OCI-LY7 (cell line): ENCODE measurements around the gene DTWD2. TPM values are rescaled to one million over a fixed set of nuclear protein-coding genes. Genes with fewer than 3 reads are reported as not detected.
"Not testable (repeated sequence)": the region's sequence is repeated elsewhere in the genome, so short reads cannot be mapped to it uniquely, and the experiment has no call there.

ENCODE experiments used
- BruUV-seq: library from RNA; stranded (reverse); fragments of 400-500 nt; replicated peaks from 2 replicates; lab custom pipeline; 2021; lab: Mats Ljungman, UMichigan
- CTCF ChIA-PET: fragments of 300-600 bp; sonication (Branson Sonifier 250); formaldehyde crosslinking; loops from one replicate; lab custom pipeline; 2022; ENCODE audit warnings: antibody characterized with exemption; ENCODE audit not compliant: unreplicated experiment; lab: Charles Lee
- POLR2A ChIA-PET: fragments of 300-600 bp; sonication (Branson Sonifier 250); formaldehyde crosslinking; loops from one replicate; lab custom pipeline; 2022; ENCODE audit warnings: antibody characterized with exemption; lab: Charles Lee
- DNase-seq: peaks from one replicate; pipeline ENCODE4 v3.0.0-alpha.2; 2015; ENCODE audit warnings: low spot score
- H2AFZ ChIP-seq: fragments of 200-600 bp; sonication (generic), shearing (Covaris generic); 2 replicates; pipeline ENCODE4 v1.6.1; 2014; ENCODE audit warnings: mild to moderate bottlenecking, antibody characterized with exemption, low read length, moderate library complexity
- H3K27ac ChIP-seq: fragments of 200-600 bp; sonication (generic); 2 replicates; pipeline ENCODE4 v1.5.1; 2014; ENCODE audit warnings: mixed run types, low read depth, mild to moderate bottlenecking, moderate library complexity, low read length, inconsistent platforms; ENCODE audit not compliant: poor library complexity, severe bottlenecking
- H3K36me3 ChIP-seq: fragments of 200-600 bp; sonication (generic); 2 replicates; pipeline ENCODE4 v1.6.1; 2014; ENCODE audit warnings: mild to moderate bottlenecking, antibody characterized with exemption, low read length, moderate library complexity, mixed read lengths; ENCODE audit not compliant: insufficient read depth
- H3K4me1 ChIP-seq: fragments of 200-600 bp; sonication (generic); 2 replicates; pipeline ENCODE4 v1.5.1; 2014; ENCODE audit warnings: mild to moderate bottlenecking, low read length; ENCODE audit not compliant: insufficient read depth, poor library complexity, severe bottlenecking
- H3K4me2 ChIP-seq: fragments of 200-600 bp; sonication (generic); 2 replicates; pipeline ENCODE4 v1.6.1; 2014; ENCODE audit warnings: mild to moderate bottlenecking, low read length
- H3K4me3 ChIP-seq: fragments of 200-600 bp; sonication (generic); 2 replicates; pipeline ENCODE4 v1.5.1; 2014; ENCODE audit warnings: mild to moderate bottlenecking, low read depth, low read length; ENCODE audit not compliant: poor library complexity, severe bottlenecking
- H3K79me2 ChIP-seq: fragments of 200-600 bp; sonication (generic); 2 replicates; pipeline ENCODE4 v1.6.1; 2016; ENCODE audit warnings: low read depth, mild to moderate bottlenecking, low read length, moderate library complexity, mixed read lengths; ENCODE audit not compliant: insufficient read depth
- H3K9me2 ChIP-seq: fragments of 200-600 bp; sonication (generic); 2 replicates; pipeline ENCODE4 v1.6.1; 2016; ENCODE audit warnings: mild to moderate bottlenecking, low read length, mixed read lengths; ENCODE audit not compliant: insufficient read depth
- H3K9me3 ChIP-seq: fragments of 200-600 bp; sonication (generic); 2 replicates; pipeline ENCODE4 v1.6.1; 2014; ENCODE audit warnings: mild to moderate bottlenecking, mixed run types, low read length, mixed read lengths
- H4K20me1 ChIP-seq: fragments of 200-600 bp; sonication (generic); 2 replicates; pipeline ENCODE4 v1.6.1; 2014; ENCODE audit warnings: mild to moderate bottlenecking, antibody characterized with exemption, low read length, moderate library complexity, mixed read lengths; ENCODE audit not compliant: insufficient read depth
- CTCF ChIP-seq: fragments of 200-600 bp; sonication (generic); conservative IDR thresholded peaks from 2 replicates; pipeline ENCODE4 v1.5.1; 2014; ENCODE audit warnings: mild to moderate bottlenecking, antibody characterized with exemption, low read length, moderate library complexity, mixed read lengths
- EZH2phosphoT487 ChIP-seq: fragments of 200-600 bp; sonication (generic); IDR thresholded peaks from 2 replicates; pipeline ENCODE4 v1.6.1; 2018; ENCODE audit warnings: low read depth, borderline replicate concordance, mild to moderate bottlenecking, mixed run types, antibody characterized with exemption, low read length, moderate library complexity, mixed read lengths
- intact Hi-C: fragments of 100-400 bp; cut with micrococcal nuclease; formaldehyde crosslinking; loops from one replicate; pipeline ENCODE4 v1.10.0; 2022; ENCODE audit not compliant: unreplicated experiment
- total RNA-seq, 2 experiments: library from RNA; depleted of rRNA in 1 of 2; stranded (reverse); fragments of >200 nt in 1 of 2; shearing (Covaris generic) in 1 of 2; gene quantifications; 2 replicates each; pipeline ENCODE4 v1.2.3, GENCODE V29; 2014 to 2022

Gene DTWD2
- total RNA-seq, 2 experiments from 2014 or later, result 4.2 to 6.4 TPM

DNA sequence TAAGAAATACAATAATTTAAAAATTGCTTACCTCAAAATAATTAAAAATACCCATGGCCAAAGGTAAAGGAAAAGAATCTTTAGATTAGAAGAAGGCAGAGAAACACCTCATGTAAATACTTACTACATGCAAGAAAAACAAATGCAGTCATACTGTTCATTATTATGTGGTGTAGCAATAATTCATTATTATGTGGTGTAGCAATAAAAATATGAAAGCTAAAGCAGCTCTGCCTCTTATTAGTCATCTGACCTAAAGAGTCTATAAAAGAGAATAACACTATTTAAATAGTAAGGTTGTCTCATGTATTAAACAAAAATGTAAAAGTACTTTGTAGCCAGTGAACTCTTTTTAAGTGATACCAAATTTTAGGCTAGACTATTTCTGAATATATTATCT lies 6.6 kb downstream of the DTWD2 start:
- CTCF ChIA-PET, result no interaction called here
- Histone ChIP-seq H3K4me2 (no peak overlapping the region), H4K20me1 (no peaks in the 10 kb centered on the region), H3K36me3 (no peaks in the 10 kb centered on the region), H2AFZ (no peak overlapping the region), H3K9me3 (no peaks in the 10 kb centered on the region), H3K9me2 (no peaks in the 10 kb centered on the region), H3K4me1 (peaks cover 6% of the 10 kb centered on the region), H3K4me3 (no peak overlapping the region), H3K27ac (no peak overlapping the region), H3K79me2 (no peaks in the 10 kb centered on the region; the same call in 1 of the 2 replicates)
- POLR2A ChIA-PET, result interaction anchor here (0.6 to 0.7 kb wide), 2 partner anchors 35 to 636 kb away, joined by 3 to 4 read pairs; no protein-coding TSS in a partner anchor
- intact Hi-C loops, result no loop called here
- DNase-seq, result no peak
- TF ChIP-seq CTCF (no peak), EZH2phosphoT487 (no peak)
- no TSS peak for BruUV-seq

DNA sequence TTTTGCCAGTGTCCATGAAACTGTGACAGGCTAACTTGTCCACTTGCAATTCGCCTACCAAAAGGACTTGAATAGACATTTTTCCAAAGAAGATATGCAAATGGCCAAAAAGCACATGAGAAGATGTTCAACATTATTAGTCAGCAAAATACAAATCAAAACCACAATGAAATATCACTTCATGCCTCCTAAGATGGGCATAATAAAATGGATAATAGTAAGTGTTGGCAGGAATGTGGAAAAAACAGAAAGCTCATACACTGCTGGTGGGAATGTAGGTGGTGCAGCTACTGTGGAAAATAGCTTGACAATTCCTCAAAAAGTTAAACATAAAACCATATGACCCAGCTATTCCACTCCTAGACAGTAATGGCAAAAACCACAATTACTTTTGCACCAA lies 7.9 kb downstream of the DTWD2 start:
- BruUV-seq, result no TSS peak
- TF ChIP-seq EZH2phosphoT487, result no peak
- TF ChIP-seq CTCF, result no peak
- no peak for DNase-seq
- no peaks in the 10 kb centered on the region for H3K79me2 ChIP-seq
- no peak overlapping the region for H3K4me2 ChIP-seq
- no peaks in the 10 kb centered on the region for H3K9me3 ChIP-seq
- ChIA-PET POLR2A (no interaction called here), CTCF (no interaction called here)
- no peaks in the 10 kb centered on the region for H3K9me2 ChIP-seq
- H3K27ac ChIP-seq, result no peak overlapping the region
- no peak overlapping the region for H3K4me3 ChIP-seq
- no peaks in the 10 kb centered on the region for H3K36me3 ChIP-seq
- no peaks in the 10 kb centered on the region for H3K4me1 ChIP-seq
- H2AFZ ChIP-seq, result no peak overlapping the region
- H4K20me1 ChIP-seq, result no peaks in the 10 kb centered on the region
- intact Hi-C loops, result no loop called here

GRCh38 chr5:118980017-118980416 lies 8.3 kb downstream of the DTWD2 start:
- no peak overlapping the region for H3K27ac ChIP-seq
- TF ChIP-seq CTCF, result no peak
- no peak for TF ChIP-seq EZH2phosphoT487
- no peaks in the 10 kb centered on the region for H3K4me1 ChIP-seq
- intact Hi-C loops, result no loop called here
- H3K9me3 ChIP-seq, result no peaks in the 10 kb centered on the region
- H2AFZ ChIP-seq, result no peak overlapping the region
- no peaks in the 10 kb centered on the region for H3K79me2 ChIP-seq
- no peaks in the 10 kb centered on the region for H3K9me2 ChIP-seq
- H4K20me1 ChIP-seq, result no peaks in the 10 kb centered on the region
- ChIA-PET CTCF (no interaction called here), POLR2A (no interaction called here)
- no TSS peak for BruUV-seq
- no peak for DNase-seq
- H3K36me3 ChIP-seq, result no peaks in the 10 kb centered on the region
- no peak overlapping the region for H3K4me3 ChIP-seq
- H3K4me2 ChIP-seq, result no peak overlapping the region

DNA sequence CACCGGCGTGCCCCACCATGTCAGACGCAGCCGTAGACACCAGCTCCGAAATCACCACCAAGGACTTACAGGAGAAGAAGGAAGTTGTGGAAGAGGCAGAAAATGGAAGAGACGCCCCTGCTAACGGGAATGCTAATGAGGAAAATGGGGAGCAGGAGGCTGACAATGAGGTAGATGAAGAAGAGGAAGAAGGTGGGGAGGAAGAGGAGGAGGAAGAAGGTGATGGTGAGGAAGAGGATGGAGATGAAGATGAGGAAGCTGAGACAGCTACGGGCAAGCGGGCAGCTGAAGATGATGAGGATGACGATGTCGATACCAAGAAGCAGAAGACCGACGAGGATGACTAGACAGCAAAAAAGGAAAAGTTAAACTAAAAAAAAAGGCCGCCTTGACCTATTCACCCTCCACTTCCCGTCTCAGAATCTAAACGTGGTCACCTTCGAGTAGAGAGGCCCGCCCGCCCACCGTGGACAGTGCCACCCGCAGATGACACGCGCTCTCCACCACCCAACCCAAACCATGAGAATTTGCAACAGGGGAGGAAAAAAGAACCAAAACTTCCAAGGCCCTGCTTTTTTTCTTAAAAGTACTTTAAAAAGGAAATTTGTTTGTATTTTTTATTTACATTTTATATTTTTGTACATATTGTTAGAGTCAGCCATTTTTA lies 14.4 kb downstream of the DTWD2 start:
- POLR2A ChIA-PET, H3K4me3 ChIP-seq, BruUV-seq, H3K9me2 ChIP-seq, H4K20me1 ChIP-seq, H3K4me1 ChIP-seq, DNase-seq, H3K9me3 ChIP-seq, H3K27ac ChIP-seq, H3K36me3 ChIP-seq, H3K79me2 ChIP-seq, intact Hi-C loops, H3K4me2 ChIP-seq, H2AFZ ChIP-seq: not testable (repeated sequence)
- CTCF ChIA-PET, result interaction anchor here (1.2 kb wide), 1 partner anchor 13 kb away, joined by 4 read pairs; no protein-coding TSS in a partner anchor
